ENCODE measurements around the gene ITIH1.

Gene ITIH1

DNA sequence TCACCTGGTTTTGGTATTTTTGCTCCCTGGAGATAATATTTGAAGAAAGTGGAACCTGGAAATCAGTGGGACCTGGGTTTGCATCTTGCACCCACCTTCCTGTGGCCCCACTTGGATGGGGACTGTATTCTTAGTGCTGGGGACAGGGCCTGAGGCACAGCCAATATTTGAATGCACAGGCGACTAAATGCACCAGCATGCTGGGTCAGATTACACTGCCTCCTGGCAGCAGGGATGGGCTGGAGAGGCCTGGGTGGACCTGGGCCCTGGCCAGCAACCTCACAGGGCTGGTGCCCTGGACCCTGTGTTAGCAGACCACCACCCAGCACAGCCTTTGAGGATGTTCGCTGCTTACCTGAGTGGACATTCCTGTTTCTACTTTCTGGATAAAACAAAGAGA is 42.5 kb downstream of the ITIH1 start:
- TF ChIP-seq, protein P1, sequence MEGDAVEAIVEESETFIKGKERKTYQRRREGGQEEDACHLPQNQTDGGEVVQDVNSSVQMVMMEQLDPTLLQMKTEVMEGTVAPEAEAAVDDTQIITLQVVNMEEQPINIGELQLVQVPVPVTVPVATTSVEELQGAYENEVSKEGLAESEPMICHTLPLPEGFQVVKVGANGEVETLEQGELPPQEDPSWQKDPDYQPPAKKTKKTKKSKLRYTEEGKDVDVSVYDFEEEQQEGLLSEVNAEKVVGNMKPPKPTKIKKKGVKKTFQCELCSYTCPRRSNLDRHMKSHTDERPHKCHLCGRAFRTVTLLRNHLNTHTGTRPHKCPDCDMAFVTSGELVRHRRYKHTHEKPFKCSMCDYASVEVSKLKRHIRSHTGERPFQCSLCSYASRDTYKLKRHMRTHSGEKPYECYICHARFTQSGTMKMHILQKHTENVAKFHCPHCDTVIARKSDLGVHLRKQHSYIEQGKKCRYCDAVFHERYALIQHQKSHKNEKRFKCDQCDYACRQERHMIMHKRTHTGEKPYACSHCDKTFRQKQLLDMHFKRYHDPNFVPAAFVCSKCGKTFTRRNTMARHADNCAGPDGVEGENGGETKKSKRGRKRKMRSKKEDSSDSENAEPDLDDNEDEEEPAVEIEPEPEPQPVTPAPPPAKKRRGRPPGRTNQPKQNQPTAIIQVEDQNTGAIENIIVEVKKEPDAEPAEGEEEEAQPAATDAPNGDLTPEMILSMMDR (conservative IDR thresholded peaks at IDR 0.05), result no peak
- TF ChIP-seq ZFX (IDR thresholded peaks at IDR 0.05), result no peak
- H3K27ac ChIP-seq, result no peak overlapping the region

DNA sequence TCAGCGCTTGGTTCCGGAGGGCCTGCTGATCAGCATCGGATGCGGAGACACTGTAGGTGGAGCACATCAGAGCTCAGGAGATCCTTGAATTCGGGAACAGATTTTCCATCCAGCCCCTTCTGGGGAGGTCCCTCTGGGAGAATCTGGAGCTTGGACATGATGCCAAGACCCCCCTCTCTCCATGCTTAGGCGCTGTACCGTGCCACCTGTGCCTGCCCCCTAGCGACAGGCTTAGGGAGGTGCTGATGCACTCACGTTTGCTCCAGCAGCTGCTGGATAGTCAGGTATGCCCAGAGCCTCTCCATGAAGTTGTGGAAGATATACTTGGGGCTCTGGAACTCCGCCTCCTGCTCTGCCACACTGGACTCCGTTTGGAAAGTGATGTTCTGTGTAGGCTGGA is 43.3 kb downstream of the ITIH1 start:
- TF ChIP-seq ZFX (IDR thresholded peaks at IDR 0.05), result no peak
- TF ChIP-seq, protein P1 (conservative IDR thresholded peaks at IDR 0.05), result peak; percentile 82
- H3K27ac ChIP-seq, result no peak overlapping the region

DNA sequence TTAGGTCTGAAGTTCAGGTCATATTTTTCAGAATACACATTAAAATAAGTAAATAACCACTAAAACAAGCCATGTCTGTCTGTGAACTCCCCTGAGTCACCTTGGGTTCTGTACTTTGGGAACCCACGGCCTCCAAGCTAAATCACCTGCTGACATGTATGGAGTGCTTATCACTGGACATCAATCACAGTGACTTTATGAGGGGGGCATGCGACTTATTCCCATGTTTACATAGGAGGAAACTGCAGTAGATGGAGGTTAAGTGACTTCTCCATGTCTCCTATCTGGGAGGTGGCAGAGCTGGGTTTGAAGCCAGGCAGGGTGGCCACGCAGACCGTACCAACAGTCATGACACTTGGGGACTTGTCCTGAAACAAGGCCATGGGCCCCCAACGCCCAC is 45.0 kb downstream of the ITIH1 start:
- H3K27ac ChIP-seq, result no peak overlapping the region
- TF ChIP-seq ZFX (IDR thresholded peaks at IDR 0.05), result no peak

DNA sequence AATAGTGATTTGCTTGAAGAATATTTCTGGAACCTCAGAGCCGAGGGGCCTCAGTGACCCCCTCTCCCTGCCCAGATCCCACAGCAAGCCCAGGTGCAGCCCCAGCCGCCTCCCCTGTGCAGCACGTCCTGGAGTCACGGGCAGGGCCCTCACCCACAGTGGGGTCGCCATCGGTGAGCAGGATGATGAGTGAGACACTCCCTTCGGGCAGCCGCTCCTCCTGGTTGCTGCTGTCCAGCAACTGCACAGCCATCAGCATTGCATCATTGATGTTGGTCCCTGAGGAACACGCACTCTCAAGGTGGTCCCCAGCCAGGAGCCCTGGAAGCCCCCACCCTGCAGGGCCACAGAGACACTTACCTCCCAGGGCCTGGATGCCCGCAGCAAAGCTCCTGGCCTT is 46.6 kb downstream of the ITIH1 start:
- H3K27ac ChIP-seq, result no peak overlapping the region
- TF ChIP-seq ZFX (IDR thresholded peaks at IDR 0.05), result no peak
- TF ChIP-seq, protein P1 (conservative IDR thresholded peaks at IDR 0.05), result no peak

DNA sequence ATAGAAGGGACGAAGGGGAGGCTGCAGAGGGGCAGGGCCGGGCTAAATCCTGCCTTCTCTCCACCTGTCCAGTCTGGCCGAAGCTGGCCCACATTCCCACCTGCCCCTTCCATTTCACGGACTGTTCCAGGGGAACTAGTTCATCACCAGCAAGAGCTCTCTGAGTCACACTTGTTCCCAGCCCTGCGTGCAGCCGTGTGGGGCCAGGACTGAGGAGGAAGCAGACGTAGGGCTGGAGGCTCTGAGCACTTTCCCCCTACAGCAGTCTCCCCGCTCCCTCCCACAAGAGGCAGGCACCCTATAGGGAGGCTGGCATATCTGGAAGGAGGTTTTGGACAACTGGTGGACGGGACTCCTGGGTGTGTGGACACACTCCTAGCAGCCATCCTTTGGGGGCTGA is 50.0 kb downstream of the ITIH1 start:
- TF ChIP-seq, protein P1 (conservative IDR thresholded peaks at IDR 0.05), result no peak
- no peak for TF ChIP-seq ZFX (IDR thresholded peaks at IDR 0.05)
- no peak overlapping the region for H3K27ac ChIP-seq

DNA sequence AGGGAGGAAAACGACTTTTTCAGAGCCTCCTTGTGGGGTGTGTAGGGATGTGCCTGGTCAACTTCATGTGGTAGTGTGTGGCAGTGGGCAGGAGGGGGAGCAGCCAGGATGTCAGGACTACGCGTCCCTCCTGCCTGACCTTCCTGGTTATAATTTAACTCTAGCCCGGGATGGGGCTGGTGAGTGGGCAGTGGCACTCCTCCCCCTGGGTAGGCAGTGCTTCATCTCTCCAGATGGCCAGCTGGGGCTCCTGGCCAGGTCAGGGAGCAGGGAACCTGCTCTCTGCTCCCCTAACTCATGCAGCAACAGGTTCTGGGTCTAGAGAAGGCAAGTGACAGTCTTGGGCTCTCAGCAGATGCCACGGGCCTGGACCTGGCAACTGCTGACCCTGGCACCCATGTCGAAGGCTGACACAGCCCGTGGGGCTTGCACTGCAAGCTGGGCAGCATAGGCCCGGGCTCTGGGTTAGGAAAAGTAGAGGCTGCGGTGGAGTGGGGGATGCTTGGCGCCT is 50.5 kb downstream of the ITIH1 start:
- H3K27ac ChIP-seq, result no peak overlapping the region
- no peak for TF ChIP-seq ZFX (IDR thresholded peaks at IDR 0.05)
- TF ChIP-seq, protein P1 (conservative IDR thresholded peaks at IDR 0.05), result no peak

DNA sequence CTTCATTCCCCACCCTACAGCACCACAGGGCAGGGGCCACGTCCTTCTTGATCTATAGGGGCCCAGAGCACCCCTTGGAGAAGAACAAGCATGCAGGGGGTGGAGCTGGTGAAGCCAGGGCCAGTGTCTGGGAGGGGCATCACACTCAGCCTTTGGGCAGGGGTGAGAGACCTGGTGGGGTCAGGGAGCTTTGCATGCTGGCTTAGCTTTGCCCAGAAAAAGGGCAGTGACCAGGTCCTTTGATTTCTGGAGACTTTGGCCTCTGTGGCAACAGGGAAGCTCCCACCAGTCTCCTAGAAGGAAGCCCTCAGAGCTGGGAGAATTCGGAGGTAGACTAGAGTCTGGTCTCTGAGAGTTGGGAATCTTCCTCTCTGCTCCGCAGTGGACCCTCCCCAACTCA is 52.1 kb downstream of the ITIH1 start:
- H3K27ac ChIP-seq, result peak overlapping the region; percentile 52
- TF ChIP-seq, protein P1 (conservative IDR thresholded peaks at IDR 0.05), result no peak
- TF ChIP-seq ZFX (IDR thresholded peaks at IDR 0.05), result no peak

DNA sequence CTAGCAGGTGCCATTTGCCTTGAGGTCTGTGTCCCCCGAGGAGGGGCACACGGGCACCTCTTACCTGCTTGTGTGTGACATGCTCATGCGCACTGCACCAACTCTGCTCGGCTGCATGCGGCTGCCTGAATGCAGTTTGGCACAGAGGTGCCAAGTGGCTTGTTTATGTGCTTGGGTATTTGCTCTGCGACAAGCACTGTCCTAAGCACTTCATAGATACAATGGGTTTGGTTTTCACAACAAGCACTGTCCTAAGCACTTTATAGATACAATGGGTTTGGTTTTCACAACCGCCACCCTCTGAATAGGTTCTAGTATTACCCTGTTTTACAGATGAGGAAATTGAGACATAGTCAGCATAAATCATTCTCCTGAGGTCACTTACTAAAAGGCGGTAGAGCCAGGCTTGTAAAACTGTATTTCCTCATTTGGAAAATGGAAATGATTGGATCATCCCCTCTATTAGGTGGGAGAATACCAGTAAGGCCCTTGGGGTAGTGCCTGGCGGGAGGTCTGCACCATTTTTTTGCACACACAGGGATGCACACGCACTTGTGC is 52.6 kb downstream of the ITIH1 start:
- TF ChIP-seq, protein P1 (conservative IDR thresholded peaks at IDR 0.05), result no peak
- TF ChIP-seq ZFX (IDR thresholded peaks at IDR 0.05), result no peak
- peak overlapping the region; percentile 52 for H3K27ac ChIP-seq
